GM23338 (cell line): ENCODE measurements around the gene VAMP8. TPM values are rescaled to one million over a fixed set of nuclear protein-coding genes. Genes with fewer than 3 reads are reported as not detected.

Source experiments
- ATAC-seq: fragments of 200-7000 bp; cut with Tn5 transposase; 3 replicates; pipeline ENCODE4 v1.9.1; 2020
- DNase-seq: peaks from one replicate; pipeline ENCODE4 v3.0.0-alpha.2; 2015; ENCODE audit warnings: low spot score
- H2AFZ ChIP-seq: fragments of 200-600 bp; sonication (generic); 2 replicates; pipeline ENCODE4 v1.8.0; 2016; ENCODE audit warnings: antibody characterized with exemption, mild to moderate bottlenecking, moderate library complexity
- H3F3A ChIP-seq: fragments of 200-600 bp; sonication (generic); replicated peaks from 2 replicates; pipeline ENCODE4 v1.8.0; 2017; ENCODE audit warnings: antibody characterized with exemption, mixed run types, low read depth
- H3K27ac ChIP-seq: fragments of 200-600 bp; sonication (generic); 2 replicates; pipeline ENCODE4 v1.6.1; 2016; ENCODE audit warnings: low read depth
- H3K27me3 ChIP-seq: fragments of 200-600 bp; sonication (generic); 2 replicates; pipeline ENCODE4 v1.8.0; 2016; ENCODE audit warnings: mild to moderate bottlenecking, mixed run types, moderate library complexity; ENCODE audit not compliant: insufficient read depth
- H3K36me3 ChIP-seq: fragments of 200-600 bp; sonication (generic); 2 replicates; pipeline ENCODE4 v1.8.0; 2016; ENCODE audit warnings: mild to moderate bottlenecking; ENCODE audit not compliant: insufficient read depth
- H3K4me1 ChIP-seq: fragments of 200-600 bp; sonication (generic); 2 replicates; pipeline ENCODE4 v1.8.0; 2016; ENCODE audit warnings: mild to moderate bottlenecking, moderate library complexity; ENCODE audit not compliant: insufficient read depth
- H3K4me2 ChIP-seq: fragments of 200-600 bp; sonication (generic); 2 replicates; pipeline ENCODE4 v1.7.1; 2017; ENCODE audit warnings: mixed run types
- H3K4me3 ChIP-seq: fragments of 200-600 bp; sonication (generic); 2 replicates; pipeline ENCODE4 v1.6.1; 2016; ENCODE audit warnings: mixed run types
- H3K79me2 ChIP-seq: fragments of 200-600 bp; sonication (generic); replicated peaks from 2 replicates; pipeline ENCODE4 v1.8.0; 2017; ENCODE audit warnings: mild to moderate bottlenecking; ENCODE audit not compliant: insufficient read depth
- H3K9me2 ChIP-seq: fragments of 200-600 bp; sonication (generic); 2 replicates; pipeline ENCODE4 v1.8.0; 2017; ENCODE audit not compliant: insufficient read depth
- H4K20me1 ChIP-seq: fragments of 200-600 bp; sonication (generic); replicated peaks from 2 replicates; pipeline ENCODE4 v1.8.0; 2017; ENCODE audit warnings: mild to moderate bottlenecking; ENCODE audit not compliant: insufficient read depth
- H3K27ac Mint-ChIP-seq: 2 replicates; pipeline ENCODE4 v1.8.0; 2020; ENCODE audit warnings: inconsistent platforms, mild to moderate bottlenecking, moderate library complexity, mixed read lengths
- H3K27me3 Mint-ChIP-seq: 3 replicates; pipeline ENCODE4 v1.8.0; 2022; ENCODE audit warnings: low read depth, mild to moderate bottlenecking, moderate library complexity, mixed read lengths, inconsistent platforms; ENCODE audit not compliant: insufficient read depth, poor library complexity
- H3K36me3 Mint-ChIP-seq: 3 replicates; pipeline ENCODE4 v1.8.0; 2021; ENCODE audit warnings: low read depth, mild to moderate bottlenecking, inconsistent platforms, moderate library complexity, mixed read lengths
- H3K4me1 Mint-ChIP-seq: 3 replicates; pipeline ENCODE4 v1.8.0; 2020; ENCODE audit warnings: mild to moderate bottlenecking, inconsistent platforms, mixed read lengths
- H3K4me3 Mint-ChIP-seq: 3 replicates; pipeline ENCODE4 v1.8.0; 2021; ENCODE audit warnings: moderate library complexity, mild to moderate bottlenecking, inconsistent platforms, mixed read lengths
- H3K9me3 Mint-ChIP-seq: 3 replicates; pipeline ENCODE4 v1.8.0; 2020; ENCODE audit warnings: moderate library complexity, mild to moderate bottlenecking, inconsistent platforms, mixed read lengths
- CREB1 ChIP-seq: fragments of 250-450 bp; sonication (Bioruptor Pico); IDR thresholded peaks from 2 replicates; pipeline ENCODE4 v1.5.0; 2020; ENCODE audit warnings: low read depth, mild to moderate bottlenecking, moderate library complexity
- EZH2phosphoT487 ChIP-seq: fragments of 200-600 bp; sonication (generic); IDR thresholded peaks from one replicate; pipeline ENCODE4 v1.8.1; 2018; ENCODE audit warnings: antibody characterized with exemption; ENCODE audit not compliant: unreplicated experiment
- JUNB ChIP-seq: IDR thresholded peaks from one replicate; pipeline ENCODE4 v1.6.1; 2016; ENCODE audit warnings: antibody characterized with exemption; ENCODE audit not compliant: unreplicated experiment
- NANOG ChIP-seq: IDR thresholded peaks from 2 replicates; pipeline ENCODE4 v1.6.1; 2016; ENCODE audit warnings: antibody characterized with exemption, borderline replicate concordance
- STAT1 ChIP-seq: IDR thresholded peaks from one replicate; pipeline ENCODE4 v1.6.1; 2016; ENCODE audit warnings: antibody characterized with exemption; ENCODE audit not compliant: unreplicated experiment
- ZNF114 ChIP-seq: fragments of 250-450 bp; sonication (Bioruptor Pico); IDR thresholded peaks from 2 replicates; pipeline ENCODE4 v1.5.0; 2020; ENCODE audit warnings: mild to moderate bottlenecking, moderate library complexity
- ZNF331 ChIP-seq: fragments of 250-450 bp; sonication (Bioruptor Pico); IDR thresholded peaks from 2 replicates; pipeline ENCODE4 v1.5.0; 2020; ENCODE audit warnings: low read depth, mild to moderate bottlenecking, moderate library complexity
- polyA plus RNA-seq: library from polyadenylated mRNA; unstranded; fragments of >200 nt; fragmentation: Nextera tagmentation; extraction: Ambion mirVana; gene quantifications from 2 replicates; pipeline ENCODE4 v1.2.1, GENCODE V29; 2016
- total RNA-seq: library from RNA; depleted of rRNA; stranded (reverse); fragments of >200 nt; shearing (Covaris generic); gene quantifications from 2 replicates; pipeline ENCODE4 v1.2.3, GENCODE V29; 2014
- TF ChIP-seq, protein P1 (sequence below): IDR thresholded peaks from 2 replicates; pipeline ENCODE4 v1.6.1; 2016; ENCODE audit warnings: antibody characterized with exemption
- TF ChIP-seq, protein P2 (sequence below): fragments of 250-450 bp; sonication (Bioruptor Pico); IDR thresholded peaks from 2 replicates; pipeline ENCODE4 v1.5.0; 2020; ENCODE audit warnings: mild to moderate bottlenecking, moderate library complexity
- TF ChIP-seq, protein P3 (sequence below), 2 experiments: fragments of 200-600 bp in 1 of 2; sonication (generic) in 1 of 2; conservative IDR thresholded peaks; 2 replicates each; pipeline versions ENCODE4 v1.5.1 to v1.6.1; 2016 to 2017; ENCODE audit warnings: antibody characterized with exemption in 2 of 2, low read depth in 2 of 2, mild to moderate bottlenecking in 2 of 2, moderate library complexity in 1 of 2
- TF ChIP-seq, protein P4 (sequence below): IDR thresholded peaks from one replicate; pipeline ENCODE4 v1.6.1; 2018; ENCODE audit warnings: antibody characterized with exemption; ENCODE audit not compliant: unreplicated experiment

The VAMP8 gene
- total and polyA plus RNA-seq, 2 experiments from 2014 or later, result 16.3 to 71.7 TPM

DNA sequence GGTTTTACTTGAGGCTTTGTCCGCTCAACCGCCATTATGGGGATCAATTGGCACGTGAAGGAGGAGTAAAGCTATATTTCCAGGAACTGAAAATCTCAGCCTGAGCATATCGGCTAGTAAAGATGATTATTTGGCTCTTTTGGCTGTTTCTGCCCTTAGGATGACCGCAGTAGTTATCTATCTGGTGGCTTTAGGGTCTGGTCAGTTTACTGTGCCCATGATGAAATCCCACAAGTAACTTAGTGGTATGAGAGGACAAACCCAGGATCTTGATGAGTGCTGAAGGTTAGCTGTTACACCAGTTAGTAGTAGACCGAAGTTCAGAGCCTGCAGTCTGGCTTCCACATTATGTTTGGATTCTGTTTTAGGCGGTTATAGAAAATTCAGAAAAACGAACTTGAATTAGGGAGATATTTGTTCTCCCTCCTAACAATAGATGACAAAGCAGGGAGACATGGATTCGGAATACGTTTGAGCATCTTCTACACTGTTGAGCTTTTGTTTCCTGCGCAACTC, 37.2 kb upstream of the VAMP8 start:
- Histone ChIP-seq H2AFZ (no peak overlapping the region), H3K27ac (peak overlapping the region; percentile 100), H3K4me1 (peaks cover 23% of the 10 kb centered on the region), H3K36me3 (peaks cover 53% of the 10 kb centered on the region), H3K4me3 (peak overlapping the region; percentile 92), H3K4me2 (peak overlapping the region; percentile 96), H3K79me2 (peaks cover 47% of the 10 kb centered on the region), H3F3A (peaks cover 55% of the 10 kb centered on the region), H3K27me3 (no peaks in the 10 kb centered on the region), H3K9me2 (no peaks in the 10 kb centered on the region), H4K20me1 (peaks cover 38% of the 10 kb centered on the region)
- TF ChIP-seq, protein P1, sequence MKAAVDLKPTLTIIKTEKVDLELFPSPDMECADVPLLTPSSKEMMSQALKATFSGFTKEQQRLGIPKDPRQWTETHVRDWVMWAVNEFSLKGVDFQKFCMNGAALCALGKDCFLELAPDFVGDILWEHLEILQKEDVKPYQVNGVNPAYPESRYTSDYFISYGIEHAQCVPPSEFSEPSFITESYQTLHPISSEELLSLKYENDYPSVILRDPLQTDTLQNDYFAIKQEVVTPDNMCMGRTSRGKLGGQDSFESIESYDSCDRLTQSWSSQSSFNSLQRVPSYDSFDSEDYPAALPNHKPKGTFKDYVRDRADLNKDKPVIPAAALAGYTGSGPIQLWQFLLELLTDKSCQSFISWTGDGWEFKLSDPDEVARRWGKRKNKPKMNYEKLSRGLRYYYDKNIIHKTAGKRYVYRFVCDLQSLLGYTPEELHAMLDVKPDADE, result no peak
- no peak for TF ChIP-seq CREB1
- TF ChIP-seq, protein P2, sequence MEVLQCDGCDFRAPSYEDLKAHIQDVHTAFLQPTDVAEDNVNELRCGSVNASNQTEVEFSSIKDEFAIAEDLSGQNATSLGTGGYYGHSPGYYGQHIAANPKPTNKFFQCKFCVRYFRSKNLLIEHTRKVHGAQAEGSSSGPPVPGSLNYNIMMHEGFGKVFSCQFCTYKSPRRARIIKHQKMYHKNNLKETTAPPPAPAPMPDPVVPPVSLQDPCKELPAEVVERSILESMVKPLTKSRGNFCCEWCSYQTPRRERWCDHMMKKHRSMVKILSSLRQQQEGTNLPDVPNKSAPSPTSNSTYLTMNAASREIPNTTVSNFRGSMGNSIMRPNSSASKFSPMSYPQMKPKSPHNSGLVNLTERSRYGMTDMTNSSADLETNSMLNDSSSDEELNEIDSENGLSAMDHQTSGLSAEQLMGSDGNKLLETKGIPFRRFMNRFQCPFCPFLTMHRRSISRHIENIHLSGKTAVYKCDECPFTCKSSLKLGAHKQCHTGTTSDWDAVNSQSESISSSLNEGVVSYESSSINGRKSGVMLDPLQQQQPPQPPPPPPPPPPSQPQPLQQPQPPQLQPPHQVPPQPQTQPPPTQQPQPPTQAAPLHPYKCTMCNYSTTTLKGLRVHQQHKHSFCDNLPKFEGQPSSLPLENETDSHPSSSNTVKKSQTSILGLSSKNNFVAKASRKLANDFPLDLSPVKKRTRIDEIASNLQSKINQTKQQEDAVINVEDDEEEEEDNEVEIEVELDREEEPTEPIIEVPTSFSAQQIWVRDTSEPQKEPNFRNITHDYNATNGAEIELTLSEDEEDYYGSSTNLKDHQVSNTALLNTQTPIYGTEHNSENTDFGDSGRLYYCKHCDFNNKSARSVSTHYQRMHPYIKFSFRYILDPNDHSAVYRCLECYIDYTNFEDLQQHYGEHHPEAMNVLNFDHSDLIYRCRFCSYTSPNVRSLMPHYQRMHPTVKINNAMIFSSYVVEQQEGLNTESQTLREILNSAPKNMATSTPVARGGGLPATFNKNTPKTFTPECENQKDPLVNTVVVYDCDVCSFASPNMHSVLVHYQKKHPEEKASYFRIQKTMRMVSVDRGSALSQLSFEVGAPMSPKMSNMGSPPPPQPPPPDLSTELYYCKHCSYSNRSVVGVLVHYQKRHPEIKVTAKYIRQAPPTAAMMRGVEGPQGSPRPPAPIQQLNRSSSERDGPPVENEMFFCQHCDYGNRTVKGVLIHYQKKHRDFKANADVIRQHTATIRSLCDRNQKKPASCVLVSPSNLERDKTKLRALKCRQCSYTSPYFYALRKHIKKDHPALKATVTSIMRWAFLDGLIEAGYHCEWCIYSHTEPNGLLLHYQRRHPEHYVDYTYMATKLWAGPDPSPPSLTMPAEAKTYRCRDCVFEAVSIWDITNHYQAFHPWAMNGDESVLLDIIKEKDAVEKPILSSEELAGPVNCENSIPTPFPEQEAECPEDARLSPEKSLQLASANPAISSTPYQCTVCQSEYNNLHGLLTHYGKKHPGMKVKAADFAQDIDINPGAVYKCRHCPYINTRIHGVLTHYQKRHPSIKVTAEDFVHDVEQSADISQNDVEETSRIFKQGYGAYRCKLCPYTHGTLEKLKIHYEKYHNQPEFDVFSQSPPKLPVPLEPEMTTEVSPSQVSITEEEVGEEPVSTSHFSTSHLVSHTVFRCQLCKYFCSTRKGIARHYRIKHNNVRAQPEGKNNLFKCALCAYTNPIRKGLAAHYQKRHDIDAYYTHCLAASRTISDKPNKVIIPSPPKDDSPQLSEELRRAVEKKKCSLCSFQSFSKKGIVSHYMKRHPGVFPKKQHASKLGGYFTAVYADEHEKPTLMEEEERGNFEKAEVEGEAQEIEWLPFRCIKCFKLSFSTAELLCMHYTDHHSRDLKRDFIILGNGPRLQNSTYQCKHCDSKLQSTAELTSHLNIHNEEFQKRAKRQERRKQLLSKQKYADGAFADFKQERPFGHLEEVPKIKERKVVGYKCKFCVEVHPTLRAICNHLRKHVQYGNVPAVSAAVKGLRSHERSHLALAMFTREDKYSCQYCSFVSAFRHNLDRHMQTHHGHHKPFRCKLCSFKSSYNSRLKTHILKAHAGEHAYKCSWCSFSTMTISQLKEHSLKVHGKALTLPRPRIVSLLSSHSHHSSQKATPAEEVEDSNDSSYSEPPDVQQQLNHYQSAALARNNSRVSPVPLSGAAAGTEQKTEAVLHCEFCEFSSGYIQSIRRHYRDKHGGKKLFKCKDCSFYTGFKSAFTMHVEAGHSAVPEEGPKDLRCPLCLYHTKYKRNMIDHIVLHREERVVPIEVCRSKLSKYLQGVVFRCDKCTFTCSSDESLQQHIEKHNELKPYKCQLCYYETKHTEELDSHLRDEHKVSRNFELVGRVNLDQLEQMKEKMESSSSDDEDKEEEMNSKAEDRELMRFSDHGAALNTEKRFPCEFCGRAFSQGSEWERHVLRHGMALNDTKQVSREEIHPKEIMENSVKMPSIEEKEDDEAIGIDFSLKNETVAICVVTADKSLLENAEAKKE, result no peak
- TF ChIP-seq, protein P3, sequence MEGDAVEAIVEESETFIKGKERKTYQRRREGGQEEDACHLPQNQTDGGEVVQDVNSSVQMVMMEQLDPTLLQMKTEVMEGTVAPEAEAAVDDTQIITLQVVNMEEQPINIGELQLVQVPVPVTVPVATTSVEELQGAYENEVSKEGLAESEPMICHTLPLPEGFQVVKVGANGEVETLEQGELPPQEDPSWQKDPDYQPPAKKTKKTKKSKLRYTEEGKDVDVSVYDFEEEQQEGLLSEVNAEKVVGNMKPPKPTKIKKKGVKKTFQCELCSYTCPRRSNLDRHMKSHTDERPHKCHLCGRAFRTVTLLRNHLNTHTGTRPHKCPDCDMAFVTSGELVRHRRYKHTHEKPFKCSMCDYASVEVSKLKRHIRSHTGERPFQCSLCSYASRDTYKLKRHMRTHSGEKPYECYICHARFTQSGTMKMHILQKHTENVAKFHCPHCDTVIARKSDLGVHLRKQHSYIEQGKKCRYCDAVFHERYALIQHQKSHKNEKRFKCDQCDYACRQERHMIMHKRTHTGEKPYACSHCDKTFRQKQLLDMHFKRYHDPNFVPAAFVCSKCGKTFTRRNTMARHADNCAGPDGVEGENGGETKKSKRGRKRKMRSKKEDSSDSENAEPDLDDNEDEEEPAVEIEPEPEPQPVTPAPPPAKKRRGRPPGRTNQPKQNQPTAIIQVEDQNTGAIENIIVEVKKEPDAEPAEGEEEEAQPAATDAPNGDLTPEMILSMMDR (conservative IDR thresholded peaks at IDR 0.05; ENCODE audit: low read depth in 2 of 2), result no peak
- no peak for TF ChIP-seq NANOG
- no peak for TF ChIP-seq ZNF114 (CRISPR knock-in tag)
- TF ChIP-seq, protein P4, sequence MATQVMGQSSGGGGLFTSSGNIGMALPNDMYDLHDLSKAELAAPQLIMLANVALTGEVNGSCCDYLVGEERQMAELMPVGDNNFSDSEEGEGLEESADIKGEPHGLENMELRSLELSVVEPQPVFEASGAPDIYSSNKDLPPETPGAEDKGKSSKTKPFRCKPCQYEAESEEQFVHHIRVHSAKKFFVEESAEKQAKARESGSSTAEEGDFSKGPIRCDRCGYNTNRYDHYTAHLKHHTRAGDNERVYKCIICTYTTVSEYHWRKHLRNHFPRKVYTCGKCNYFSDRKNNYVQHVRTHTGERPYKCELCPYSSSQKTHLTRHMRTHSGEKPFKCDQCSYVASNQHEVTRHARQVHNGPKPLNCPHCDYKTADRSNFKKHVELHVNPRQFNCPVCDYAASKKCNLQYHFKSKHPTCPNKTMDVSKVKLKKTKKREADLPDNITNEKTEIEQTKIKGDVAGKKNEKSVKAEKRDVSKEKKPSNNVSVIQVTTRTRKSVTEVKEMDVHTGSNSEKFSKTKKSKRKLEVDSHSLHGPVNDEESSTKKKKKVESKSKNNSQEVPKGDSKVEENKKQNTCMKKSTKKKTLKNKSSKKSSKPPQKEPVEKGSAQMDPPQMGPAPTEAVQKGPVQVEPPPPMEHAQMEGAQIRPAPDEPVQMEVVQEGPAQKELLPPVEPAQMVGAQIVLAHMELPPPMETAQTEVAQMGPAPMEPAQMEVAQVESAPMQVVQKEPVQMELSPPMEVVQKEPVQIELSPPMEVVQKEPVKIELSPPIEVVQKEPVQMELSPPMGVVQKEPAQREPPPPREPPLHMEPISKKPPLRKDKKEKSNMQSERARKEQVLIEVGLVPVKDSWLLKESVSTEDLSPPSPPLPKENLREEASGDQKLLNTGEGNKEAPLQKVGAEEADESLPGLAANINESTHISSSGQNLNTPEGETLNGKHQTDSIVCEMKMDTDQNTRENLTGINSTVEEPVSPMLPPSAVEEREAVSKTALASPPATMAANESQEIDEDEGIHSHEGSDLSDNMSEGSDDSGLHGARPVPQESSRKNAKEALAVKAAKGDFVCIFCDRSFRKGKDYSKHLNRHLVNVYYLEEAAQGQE, result no peak
- no peak for TF ChIP-seq EZH2phosphoT487
- no peak for TF ChIP-seq STAT1
- no peak for TF ChIP-seq JUNB
- no peak for TF ChIP-seq ZNF331
- peaks cover 3% of the 10 kb centered on the region; the same call in 2 of the 3 replicates for H3K9me3 Mint-ChIP-seq
- peaks cover 66% of the 10 kb centered on the region for H3K36me3 Mint-ChIP-seq
- ATAC-seq, result no peak
- DNase-seq, result no peak
- H3K4me1 Mint-ChIP-seq, result peaks cover 50% of the 10 kb centered on the region
- peak overlapping the region; percentile 98 for H3K27ac Mint-ChIP-seq
- H3K4me3 Mint-ChIP-seq, result peak overlapping the region; percentile 98
- peaks cover 19% of the 10 kb centered on the region for H3K27me3 Mint-ChIP-seq
